ENCODE measurements around the gene SPDL1.

The SPDL1 gene

DNA sequence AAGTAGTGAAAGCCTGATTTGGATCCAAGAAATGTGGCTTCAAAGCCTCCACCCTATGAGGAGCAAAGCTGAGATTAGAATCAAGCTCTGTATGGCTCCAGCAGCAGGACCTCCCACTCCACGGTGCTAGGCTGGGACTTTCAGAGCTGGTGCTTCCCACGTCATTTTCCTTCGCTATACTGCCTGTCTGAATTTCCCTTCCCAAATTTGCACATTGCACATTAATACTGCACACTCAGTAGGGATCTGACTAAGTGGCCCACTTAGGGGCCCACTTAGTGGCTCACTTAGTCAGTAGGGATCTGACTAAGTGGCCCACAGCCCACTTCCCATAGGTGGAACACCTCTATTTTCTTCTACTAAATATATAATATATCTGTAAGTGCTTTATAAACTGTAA lies 14.1 kb upstream of the SPDL1 start:
- Histone ChIP-seq H3K4me3 (ENCODE audit: low read length in 2 of 2) (no peak overlapping the region), H3K36me3 (ENCODE audit: control insufficient read depth in 2 of 2, insufficient read depth in 2 of 2, low read length in 2 of 2) (no peaks in the 10 kb centered on the region), H3K9me3 (ENCODE audit: control insufficient read depth in 2 of 2, low read length in 2 of 2) (no peaks in the 10 kb centered on the region), H3K4me1 (ENCODE audit: control insufficient read depth in 2 of 2, insufficient read depth in 2 of 2, low read length in 2 of 2) (peaks cover 2 to 4% of the 10 kb centered on the region in 2 donors), H3K27me3 (ENCODE audit: control insufficient read depth in 2 of 2, insufficient read depth in 2 of 2, low read length in 2 of 2) (peaks cover 2 to 6% of the 10 kb centered on the region in 2 donors), H3K9ac (ENCODE audit: low read depth in 1 of 2, low read length in 2 of 2) (no peak overlapping the region), H3K27ac (ENCODE audit: low read depth in 2 of 2, low read length in 2 of 2) (no peak overlapping the region)

DNA sequence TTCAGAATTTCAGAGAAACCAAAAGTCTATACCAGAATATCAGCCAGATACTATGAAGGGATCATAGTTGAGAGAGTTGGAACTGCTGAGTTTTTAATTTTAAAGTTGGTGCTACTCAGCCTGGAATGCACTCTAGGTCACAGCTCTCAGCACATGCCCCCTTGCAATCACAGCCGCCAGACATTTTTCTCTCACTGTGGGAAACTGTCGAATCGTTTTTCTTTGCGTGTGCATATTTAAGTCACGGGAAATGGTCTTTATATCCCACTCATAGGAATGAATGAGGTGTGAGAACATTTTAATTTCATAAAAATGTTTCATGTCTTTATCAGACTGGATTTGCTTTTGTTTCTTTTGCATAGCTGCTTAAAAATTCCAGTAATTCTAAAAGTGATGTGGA lies 12.2 kb upstream of the SPDL1 start:
- H3K27me3 ChIP-seq (ENCODE audit: control insufficient read depth in 2 of 2, insufficient read depth in 2 of 2, low read length in 2 of 2) = peaks cover 2 to 6% of the 10 kb centered on the region in 2 donors
- H3K27ac ChIP-seq (ENCODE audit: low read depth in 2 of 2, low read length in 2 of 2) = no peak overlapping the region
- no peak overlapping the region for H3K4me3 ChIP-seq (ENCODE audit: low read length in 2 of 2)
- no peaks in the 10 kb centered on the region for H3K36me3 ChIP-seq (ENCODE audit: control insufficient read depth in 2 of 2, insufficient read depth in 2 of 2, low read length in 2 of 2)
- peaks cover 3 to 4% of the 10 kb centered on the region in 2 donors for H3K4me1 ChIP-seq (ENCODE audit: control insufficient read depth in 2 of 2, insufficient read depth in 2 of 2, low read length in 2 of 2)
- no peaks in the 10 kb centered on the region for H3K9me3 ChIP-seq (ENCODE audit: control insufficient read depth in 2 of 2, low read length in 2 of 2)
- no peak overlapping the region for H3K9ac ChIP-seq (ENCODE audit: low read depth in 1 of 2, low read length in 2 of 2)

DNA sequence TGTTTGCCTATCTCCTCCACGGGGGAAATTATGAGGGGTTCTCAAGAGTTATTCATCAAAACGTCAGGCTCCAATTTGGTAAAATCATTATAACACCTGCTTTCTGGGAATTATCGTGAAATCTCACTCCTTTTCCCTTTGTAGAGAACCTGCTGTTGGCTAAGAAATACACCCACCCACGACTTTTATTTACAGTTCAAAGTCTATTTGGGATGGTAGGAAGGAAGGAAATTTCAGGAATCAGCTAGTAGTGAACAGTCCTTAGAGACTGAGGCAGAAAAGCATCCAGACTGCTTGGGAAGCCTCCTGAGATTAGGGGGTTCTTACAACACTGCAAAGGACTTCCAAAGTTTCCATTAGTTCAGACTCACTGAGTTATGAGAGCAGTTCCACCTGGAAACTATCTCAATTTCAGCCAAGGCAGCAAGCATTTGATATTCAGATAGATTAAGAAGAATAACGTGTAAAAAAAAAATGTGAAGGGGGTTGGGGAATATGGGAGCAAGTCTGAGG lies 9.4 kb upstream of the SPDL1 start:
- Histone ChIP-seq H3K9me3 (ENCODE audit: control insufficient read depth in 2 of 2, low read length in 2 of 2) (no peaks in the 10 kb centered on the region), H3K4me1 (ENCODE audit: control insufficient read depth in 2 of 2, insufficient read depth in 2 of 2, low read length in 2 of 2) (peaks cover 3 to 4% of the 10 kb centered on the region in 2 donors), H3K4me3 (ENCODE audit: low read length in 2 of 2) (no peak overlapping the region), H3K36me3 (ENCODE audit: control insufficient read depth in 2 of 2, insufficient read depth in 2 of 2, low read length in 2 of 2) (no peaks in the 10 kb centered on the region), H3K9ac (ENCODE audit: low read depth in 1 of 2, low read length in 2 of 2) (no peak overlapping the region), H3K27ac (ENCODE audit: low read depth in 2 of 2, low read length in 2 of 2) (no peak overlapping the region), H3K27me3 (ENCODE audit: control insufficient read depth in 2 of 2, insufficient read depth in 2 of 2, low read length in 2 of 2) (peaks cover 2 to 6% of the 10 kb centered on the region in 2 donors)

DNA sequence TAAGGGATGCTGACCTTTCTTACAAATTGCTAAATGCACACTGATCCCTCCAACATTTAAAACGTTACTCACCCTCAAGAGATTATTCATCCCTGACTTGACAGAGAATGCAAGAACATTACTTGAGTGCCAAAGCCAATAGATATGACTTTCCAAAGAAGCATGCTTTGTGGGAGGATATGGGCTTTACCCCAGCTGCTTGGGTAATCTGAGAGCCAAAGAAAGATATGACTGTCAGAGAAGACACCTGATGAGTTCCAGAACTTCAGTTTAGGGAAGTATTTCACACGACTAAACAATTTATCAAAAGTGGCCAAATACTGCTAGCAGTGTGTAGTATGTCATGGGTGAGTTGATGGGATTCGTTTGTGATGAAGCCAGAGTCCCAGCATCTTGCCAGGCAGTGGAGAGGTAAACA lies 7.4 kb upstream of the SPDL1 start:
- no peaks in the 10 kb centered on the region for H3K27me3 ChIP-seq (ENCODE audit: control insufficient read depth in 2 of 2, insufficient read depth in 2 of 2, low read length in 2 of 2)

DNA sequence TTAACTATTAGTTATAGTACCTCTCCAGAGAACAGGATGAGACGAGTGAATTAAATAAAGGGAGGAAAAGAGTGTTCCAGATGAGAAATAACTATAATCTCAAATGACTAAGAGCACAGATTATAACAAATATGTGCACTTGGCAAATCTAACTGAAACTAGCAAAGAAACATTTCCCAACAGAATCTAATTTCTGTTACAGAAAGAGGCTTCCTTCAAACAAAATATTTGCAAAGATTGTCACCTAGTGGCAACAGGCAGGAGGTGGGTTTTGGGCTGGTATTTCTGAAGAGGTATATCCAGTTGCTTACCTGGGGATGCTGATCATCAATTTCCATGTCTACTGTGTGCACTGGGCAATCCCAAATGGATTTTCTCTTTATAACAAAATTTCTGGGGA lies 5.6 kb upstream of the SPDL1 start:
- H3K9ac ChIP-seq (ENCODE audit: low read depth in 1 of 2, low read length in 2 of 2) = no peak overlapping the region
- no peaks in the 10 kb centered on the region for H3K27me3 ChIP-seq (ENCODE audit: control insufficient read depth in 2 of 2, insufficient read depth in 2 of 2, low read length in 2 of 2)
- H3K4me3 ChIP-seq (ENCODE audit: low read length in 2 of 2) = no peak overlapping the region
- H3K36me3 ChIP-seq (ENCODE audit: control insufficient read depth in 2 of 2, insufficient read depth in 2 of 2, low read length in 2 of 2) = no peaks in the 10 kb centered on the region
- no peak overlapping the region for H3K27ac ChIP-seq (ENCODE audit: low read depth in 2 of 2, low read length in 2 of 2)
- no peaks in the 10 kb centered on the region for H3K9me3 ChIP-seq (ENCODE audit: control insufficient read depth in 2 of 2, low read length in 2 of 2)
- H3K4me1 ChIP-seq (ENCODE audit: control insufficient read depth in 2 of 2, insufficient read depth in 2 of 2, low read length in 2 of 2) = peaks cover 3 to 4% of the 10 kb centered on the region in 2 donors

More for the DNA sequence above, 7.4 kb upstream of the SPDL1 start:
- no peaks in the 10 kb centered on the region for H3K36me3 ChIP-seq (ENCODE audit: control insufficient read depth in 2 of 2, insufficient read depth in 2 of 2, low read length in 2 of 2)
- H3K9ac ChIP-seq (ENCODE audit: low read depth in 1 of 2, low read length in 2 of 2) = no peak overlapping the region
- H3K27ac ChIP-seq (ENCODE audit: low read depth in 2 of 2, low read length in 2 of 2) = no peak overlapping the region
- H3K4me3 ChIP-seq (ENCODE audit: low read length in 2 of 2) = no peak overlapping the region
- no peaks in the 10 kb centered on the region for H3K9me3 ChIP-seq (ENCODE audit: control insufficient read depth in 2 of 2, low read length in 2 of 2)
- H3K4me1 ChIP-seq (ENCODE audit: control insufficient read depth in 2 of 2, insufficient read depth in 2 of 2, low read length in 2 of 2) = peaks cover 3 to 4% of the 10 kb centered on the region in 2 donors

DNA sequence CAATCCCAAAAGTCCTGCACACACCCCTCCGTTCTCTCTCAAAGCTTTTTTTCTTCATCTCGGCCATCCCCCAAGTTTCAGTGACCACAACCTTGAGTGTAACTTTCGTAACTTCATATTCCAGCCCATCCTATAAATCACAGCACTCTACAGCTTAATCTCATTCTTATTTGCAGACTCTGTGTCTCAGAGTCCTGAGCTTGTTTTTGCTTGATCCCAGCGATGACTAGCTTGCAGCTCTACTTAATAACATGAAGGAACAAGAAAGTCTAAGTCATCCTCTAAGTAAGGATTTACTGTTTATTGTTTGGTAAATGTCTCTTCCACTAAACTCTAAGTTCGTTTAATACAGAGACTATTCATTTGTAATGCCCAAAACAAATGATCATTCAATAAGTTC lies 2.6 kb upstream of the SPDL1 start:
- H3K4me1 ChIP-seq (ENCODE audit: control insufficient read depth in 2 of 2, insufficient read depth in 2 of 2, low read length in 2 of 2) = peaks cover 5% of the 10 kb centered on the region in 2 donors
- no peak overlapping the region for H3K9ac ChIP-seq (ENCODE audit: low read depth in 1 of 2, low read length in 2 of 2)
- no peak overlapping the region for H3K4me3 ChIP-seq (ENCODE audit: low read length in 2 of 2)
- H3K27me3 ChIP-seq (ENCODE audit: control insufficient read depth in 2 of 2, insufficient read depth in 2 of 2, low read length in 2 of 2) = no peaks in the 10 kb centered on the region
- H3K27ac ChIP-seq (ENCODE audit: low read depth in 2 of 2, low read length in 2 of 2) = no peak overlapping the region
- no peaks in the 10 kb centered on the region for H3K9me3 ChIP-seq (ENCODE audit: control insufficient read depth in 2 of 2, low read length in 2 of 2)
- no peaks in the 10 kb centered on the region for H3K36me3 ChIP-seq (ENCODE audit: control insufficient read depth in 2 of 2, insufficient read depth in 2 of 2, low read length in 2 of 2)

DNA sequence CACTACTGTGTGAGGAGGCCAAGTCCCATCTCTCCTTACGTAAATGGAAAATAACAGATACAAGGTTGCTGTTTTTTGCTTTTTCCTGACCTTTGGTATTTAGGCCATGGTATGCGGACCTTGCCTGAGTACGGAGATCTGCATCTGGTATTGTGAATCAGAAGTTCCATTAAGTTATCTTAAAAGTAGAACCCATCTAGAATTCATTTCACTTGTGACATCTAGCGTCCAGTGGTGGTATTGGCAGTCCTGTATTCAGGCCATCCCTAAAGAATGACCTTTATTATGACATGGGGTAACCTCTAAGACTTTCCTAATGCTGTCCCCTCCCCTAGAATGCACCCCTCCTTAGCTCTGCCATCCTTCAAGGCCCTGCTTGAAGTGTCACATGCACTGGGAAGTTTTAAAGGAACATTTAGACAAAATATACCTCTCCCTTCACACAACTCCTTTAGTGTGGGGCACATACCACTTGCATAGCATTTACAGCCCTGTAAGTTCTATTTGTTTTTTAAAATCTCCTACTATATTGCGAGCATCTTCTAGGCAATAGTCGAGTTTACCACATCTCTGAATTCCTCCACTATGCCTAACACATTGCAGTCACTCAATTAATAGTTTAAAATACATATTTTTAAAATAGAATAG lies 1.9 kb upstream of the SPDL1 start:
- Histone ChIP-seq H3K4me3 (ENCODE audit: low read length in 2 of 2) (no peak overlapping the region), H3K27me3 (ENCODE audit: control insufficient read depth in 2 of 2, insufficient read depth in 2 of 2, low read length in 2 of 2) (no peaks in the 10 kb centered on the region), H3K9me3 (ENCODE audit: control insufficient read depth in 2 of 2, low read length in 2 of 2) (no peaks in the 10 kb centered on the region), H3K9ac (ENCODE audit: low read depth in 1 of 2, low read length in 2 of 2) (no peak overlapping the region), H3K4me1 (ENCODE audit: control insufficient read depth in 2 of 2, insufficient read depth in 2 of 2, low read length in 2 of 2) (peaks cover 5% of the 10 kb centered on the region in 2 donors), H3K27ac (ENCODE audit: low read depth in 2 of 2, low read length in 2 of 2) (no peak overlapping the region), H3K36me3 (ENCODE audit: control insufficient read depth in 2 of 2, insufficient read depth in 2 of 2, low read length in 2 of 2) (no peaks in the 10 kb centered on the region)

DNA sequence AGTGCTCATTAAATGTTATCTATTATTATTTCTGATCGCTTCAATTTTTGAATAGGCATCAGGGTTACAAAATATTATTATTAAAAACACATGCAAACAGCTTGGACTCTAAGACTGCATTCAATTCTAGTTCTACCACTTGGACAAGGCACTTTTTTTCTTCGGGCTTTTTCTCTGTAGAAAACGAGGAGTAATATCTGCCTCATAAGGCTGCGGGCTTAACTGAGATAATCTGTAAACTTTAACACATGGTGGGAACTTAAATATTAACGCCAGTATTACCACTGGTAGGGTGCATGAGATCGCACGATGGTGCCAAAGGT lies 511 bp upstream of the SPDL1 start:
- Histone ChIP-seq H3K27me3 (ENCODE audit: control insufficient read depth in 2 of 2, insufficient read depth in 2 of 2, low read length in 2 of 2) (no peaks in the 10 kb centered on the region), H3K9me3 (ENCODE audit: control insufficient read depth in 2 of 2, low read length in 2 of 2) (no peaks in the 10 kb centered on the region), H3K36me3 (ENCODE audit: control insufficient read depth in 2 of 2, insufficient read depth in 2 of 2, low read length in 2 of 2) (no peaks in the 10 kb centered on the region), H3K9ac (ENCODE audit: low read depth in 1 of 2, low read length in 2 of 2) (peak overlapping the region; percentile 78 to 84), H3K4me3 (ENCODE audit: low read length in 2 of 2) (peak overlapping the region; percentile 90 to 91), H3K4me1 (ENCODE audit: control insufficient read depth in 2 of 2, insufficient read depth in 2 of 2, low read length in 2 of 2) (peaks cover 5% of the 10 kb centered on the region in 2 donors), H3K27ac (ENCODE audit: low read depth in 2 of 2, low read length in 2 of 2) (peak overlapping the region; percentile 45 to 46)

DNA sequence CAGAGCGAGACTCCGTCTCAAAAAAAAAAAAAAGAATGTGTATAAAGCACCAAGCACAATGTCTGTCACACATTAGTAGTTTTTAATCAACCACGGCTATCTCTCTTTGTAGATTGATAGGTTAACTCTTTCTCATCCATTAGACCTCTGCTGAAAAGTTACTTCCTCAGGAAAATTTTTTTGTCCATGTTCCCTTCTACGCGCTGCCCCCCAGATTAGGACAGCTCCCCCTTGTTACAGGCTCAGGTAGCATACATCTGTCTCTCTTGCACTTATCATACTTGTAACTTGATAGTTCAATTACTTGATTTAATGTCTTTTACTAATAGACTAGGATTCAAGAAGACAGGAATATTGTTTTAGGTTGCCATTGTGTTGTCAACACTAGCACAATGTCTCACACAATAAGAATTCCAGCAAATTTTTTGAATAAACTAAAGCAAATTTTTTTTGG lies 1.5 kb downstream of the SPDL1 start:
- Histone ChIP-seq H3K27me3 (ENCODE audit: control insufficient read depth in 2 of 2, insufficient read depth in 2 of 2, low read length in 2 of 2) (no peaks in the 10 kb centered on the region), H3K27ac (ENCODE audit: low read depth in 2 of 2, low read length in 2 of 2) (no peak overlapping the region), H3K4me1 (ENCODE audit: control insufficient read depth in 2 of 2, insufficient read depth in 2 of 2, low read length in 2 of 2) (peaks cover 5% of the 10 kb centered on the region in 2 donors), H3K9ac (ENCODE audit: low read depth in 1 of 2, low read length in 2 of 2) (no peak overlapping the region), H3K4me3 (ENCODE audit: low read length in 2 of 2) (no peak overlapping the region), H3K36me3 (ENCODE audit: control insufficient read depth in 2 of 2, insufficient read depth in 2 of 2, low read length in 2 of 2) (peaks cover 6% of the 10 kb centered on the region in 2 donors), H3K9me3 (ENCODE audit: control insufficient read depth in 2 of 2, low read length in 2 of 2) (no peaks in the 10 kb centered on the region)

DNA sequence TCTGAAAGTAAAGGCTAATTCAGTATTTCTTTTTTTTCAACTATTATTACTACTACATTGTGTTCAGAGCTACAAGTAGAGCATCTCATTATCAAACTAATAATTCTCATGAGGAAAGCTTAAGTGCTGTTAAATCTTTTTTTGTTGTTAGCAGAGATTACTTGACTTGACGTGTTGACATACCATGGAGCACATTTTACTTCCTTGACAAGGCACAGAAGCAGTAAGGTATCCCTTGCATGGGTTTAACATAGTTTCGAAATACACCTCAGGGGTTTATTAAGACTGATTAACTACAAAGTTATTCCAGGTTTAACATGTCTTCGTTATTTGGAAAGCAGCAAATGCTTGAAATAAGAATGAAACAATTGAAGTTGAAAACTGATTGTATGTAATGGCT lies 7.0 kb downstream of the SPDL1 start:
- H3K27me3 ChIP-seq (ENCODE audit: control insufficient read depth in 2 of 2, insufficient read depth in 2 of 2, low read length in 2 of 2) = no peaks in the 10 kb centered on the region
- no peaks in the 10 kb centered on the region for H3K9me3 ChIP-seq (ENCODE audit: control insufficient read depth in 2 of 2, low read length in 2 of 2)
- peaks cover 23 to 36% of the 10 kb centered on the region in 2 donors for H3K36me3 ChIP-seq (ENCODE audit: control insufficient read depth in 2 of 2, insufficient read depth in 2 of 2, low read length in 2 of 2)
- H3K9ac ChIP-seq (ENCODE audit: low read depth in 1 of 2, low read length in 2 of 2) = no peak overlapping the region
- no peak overlapping the region for H3K4me3 ChIP-seq (ENCODE audit: low read length in 2 of 2)
- H3K4me1 ChIP-seq (ENCODE audit: control insufficient read depth in 2 of 2, insufficient read depth in 2 of 2, low read length in 2 of 2) = no peaks in the 10 kb centered on the region
- no peak overlapping the region for H3K27ac ChIP-seq (ENCODE audit: low read depth in 2 of 2, low read length in 2 of 2)

Data from mucosa of rectum (tissue), 2 donors.